Measurements from ENCODE around the gene ACOXL. TPM values are rescaled to one million over a fixed set of nuclear protein-coding genes. Genes with fewer than 3 reads are reported as not detected.

Gene ACOXL
- total and polyA plus RNA-seq, 2 donors (not counting 3 experiments of a cell fraction or from before 2014, with no cell fraction given): not detected

- dilution Hi-C loops (cut with MboI; ENCODE audit: extremely low pct_ligation_motif_present, low sequenced_read_pairs) (no loop called here), intact Hi-C loops (cut with micrococcal nuclease) (no loop called here)
- CTCF ChIA-PET: no interaction called here
- Histone ChIP-seq H3K4me2 (ENCODE audit: insufficient read depth, low read length) (no peak overlapping the region), H3K79me2 (ENCODE audit: control insufficient read depth, insufficient read depth, low read length) (no peaks in the 10 kb centered on the region), H3K36me3 (ENCODE audit: control insufficient read depth in 2 of 2, extremely low read depth in 1 of 2, insufficient read depth in 2 of 2, low read length in 2 of 2) (no peaks in the 10 kb centered on the region), H3K9me1 (replicated peaks; ENCODE audit: control insufficient read depth, extremely low read depth, insufficient read depth, low read length) (no peaks in the 10 kb centered on the region), H3K27ac (ENCODE audit: insufficient read depth, low read depth, low read length) (no peak overlapping the region), H3K4me1 (ENCODE audit: control insufficient read depth, extremely low read depth, insufficient read depth, low read length) (no peaks in the 10 kb centered on the region), H3K4me3 (replicated peaks in 1 of 3; ENCODE audit: insufficient read depth in 1 of 3, low read depth in 1 of 3, low read length in 3 of 3) (no peak overlapping the region), H3K9ac (replicated peaks; ENCODE audit: extremely low read depth, insufficient read depth, low read length) (no peak overlapping the region), H2AFZ (ENCODE audit: low read depth, low read length) (no peak overlapping the region), H4K20me1 (replicated peaks; ENCODE audit: control insufficient read depth, extremely low read depth, insufficient read depth, low read length) (no peaks in the 10 kb centered on the region), H3K9me3 (replicated peaks; ENCODE audit: control insufficient read depth, insufficient read depth, low read length) (no peaks in the 10 kb centered on the region), H3K27me3 (ENCODE audit: control insufficient read depth in 2 of 2, insufficient read depth in 2 of 2, low read length in 2 of 2) (peaks cover 0 to 12% of the 10 kb centered on the region in 2 experiments)
- no TSS peak for BruUV-seq (replicated peaks)
- FAIRE-seq (no peak), DNase-seq (ENCODE audit: low read depth, low spot score) (no peak)
- TF ChIP-seq EZH2 (IDR thresholded peaks at IDR 0.05; ENCODE audit: borderline replicate concordance, low read depth, low read length, severe bottlenecking): no peak
- no peak for TF ChIP-seq MAX (IDR thresholded peaks at IDR 0.05; ENCODE audit: insufficient read depth, insufficient read length)
- TF ChIP-seq GATA2 (IDR thresholded peaks at IDR 0.05; ENCODE audit: insufficient read depth, insufficient read length, low read depth, low read length): no peak
- TF ChIP-seq MYC (IDR thresholded peaks at IDR 0.05; ENCODE audit: low read depth, low read length): no peak
- TF ChIP-seq POLR2AphosphoS5 (IDR thresholded peaks at IDR 0.05; ENCODE audit: insufficient read depth, low read depth, low read length): no peak
- no peak for TF ChIP-seq POLR2A (IDR thresholded peaks at IDR 0.05; ENCODE audit: low read depth, low read length)
- TF ChIP-seq CTCF (IDR thresholded peaks at IDR 0.05; ENCODE audit: extremely low read depth in 1 of 2, insufficient read depth in 1 of 2, low read depth in 1 of 2, low read length in 2 of 2): no peak
- no peak for TF ChIP-seq FOS (IDR thresholded peaks at IDR 0.05; ENCODE audit: borderline replicate concordance, insufficient read depth, low read length)
- no peak for TF ChIP-seq JUN (IDR thresholded peaks at IDR 0.05; ENCODE audit: borderline replicate concordance, insufficient read depth, insufficient read length, low read depth)
- POLR2A ChIA-PET: no interaction called here
Measured at GRCh38 chr2:110909501-110909900, 177.1 kb downstream of the ACOXL start.
